Sciatic nerve (tissue), 2 donors: ENCODE results near the gene SDK1. TPM values are rescaled to one million over a fixed set of nuclear protein-coding genes. Genes with fewer than 3 reads are reported as not detected.
"Not testable (repeated sequence)": the region's sequence is repeated elsewhere in the genome, so short reads cannot be mapped to it uniquely, and the experiment has no call there.

Experiments
- ATAC-seq: fragments of 200-7000 bp; cut with Tn5 transposase; one replicate; pipeline ENCODE4 v1.9.1; 2020; ENCODE audit warnings: mild to moderate bottlenecking, moderate library complexity
- DNase-seq: peaks from one replicate; pipeline ENCODE4 v3.0.0-alpha.2; 2020; ENCODE audit warnings: low spot score
- intact Hi-C: fragments of 100-400 bp; cut with DNase I; formaldehyde crosslinking; loops from one replicate; pipeline ENCODE4 v1.14.2; 2022
- total RNA-seq: library from RNA; stranded (reverse); fragmentation: NEBNext Ultra II Directional; extraction: Animal tissue kit (Norgen Biotek cat#: 25700); gene quantifications from one replicate; pipeline ENCODE4 v1.2.1, GENCODE V29; 2021
- donor health status: DM: no; HTN: no; CAD: no.
- donor health status: DM: no; HTN: no; CAD: no.

Gene SDK1
- total RNA-seq, 1 donor from 2014 or later: 11.2 TPM

DNA sequence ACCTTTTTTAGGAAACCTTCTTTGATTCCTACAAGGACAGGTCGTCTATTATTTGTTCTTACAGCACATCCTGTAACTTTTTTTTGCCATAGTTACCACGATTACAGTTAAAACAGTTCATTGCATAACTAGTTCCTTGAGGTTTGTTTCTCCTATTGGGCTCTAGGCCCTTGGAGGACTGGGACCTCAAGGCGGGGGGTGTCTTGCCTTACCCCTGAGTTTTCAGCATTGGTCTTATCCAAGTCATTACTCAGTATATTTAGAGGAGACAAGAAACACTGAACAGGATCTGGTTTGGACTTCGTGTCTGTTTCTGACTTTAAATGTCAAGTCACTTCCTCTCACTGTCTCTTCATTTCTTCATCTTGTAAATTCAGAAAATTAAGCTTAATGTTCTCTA, 369.8 kb downstream of the SDK1 start:
- no peak for DNase-seq
- no peak for ATAC-seq
- intact Hi-C loops: no loop called here

DNA sequence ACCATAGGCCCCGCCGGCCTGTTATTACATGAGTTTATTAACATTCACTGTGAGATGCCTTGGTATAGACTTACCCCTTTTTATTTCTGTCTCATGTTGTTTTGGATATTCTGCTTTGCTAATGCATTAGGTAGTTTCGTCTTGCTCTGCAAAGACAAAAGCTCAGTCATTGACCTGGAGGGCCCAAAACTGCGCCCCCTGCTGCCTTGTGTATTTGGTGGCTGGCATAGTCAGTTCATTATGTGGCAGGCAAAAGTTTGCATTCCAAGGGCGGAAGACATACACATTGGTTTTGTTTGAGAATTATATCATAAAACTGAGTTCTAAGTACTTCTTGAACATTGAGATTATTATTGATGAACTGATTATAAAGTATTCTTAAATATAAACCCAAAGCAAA, 372.5 kb downstream of the SDK1 start:
- ATAC-seq: no peak
- intact Hi-C loops: no loop called here

DNA sequence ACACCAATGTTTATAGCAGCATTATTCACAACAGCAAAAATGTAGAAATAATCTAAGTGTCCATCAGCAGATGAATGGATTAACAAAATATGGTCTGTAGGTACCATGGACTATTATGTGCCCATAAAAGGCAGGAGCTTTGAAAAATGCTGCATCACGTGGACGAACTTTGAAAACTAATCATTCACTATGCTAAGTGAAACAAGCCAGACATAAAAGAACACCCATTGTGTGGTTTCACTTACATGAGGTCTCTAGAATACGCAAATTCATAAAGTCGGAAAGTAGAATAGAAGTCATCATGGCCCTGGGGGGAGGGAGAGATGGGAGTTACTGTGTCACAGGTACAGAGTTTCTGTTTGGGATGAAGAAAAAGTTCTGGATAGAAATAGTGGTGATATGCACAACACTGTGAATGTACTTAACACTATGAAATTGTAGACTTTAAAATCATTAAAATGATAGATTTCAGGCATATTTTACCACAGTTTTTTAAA, 377.3 kb downstream of the SDK1 start:
- no peak for DNase-seq
- ATAC-seq: no peak
- intact Hi-C loops: no loop called here

More for the DNA sequence above, 372.5 kb downstream of the SDK1 start:
- DNase-seq: no peak

DNA sequence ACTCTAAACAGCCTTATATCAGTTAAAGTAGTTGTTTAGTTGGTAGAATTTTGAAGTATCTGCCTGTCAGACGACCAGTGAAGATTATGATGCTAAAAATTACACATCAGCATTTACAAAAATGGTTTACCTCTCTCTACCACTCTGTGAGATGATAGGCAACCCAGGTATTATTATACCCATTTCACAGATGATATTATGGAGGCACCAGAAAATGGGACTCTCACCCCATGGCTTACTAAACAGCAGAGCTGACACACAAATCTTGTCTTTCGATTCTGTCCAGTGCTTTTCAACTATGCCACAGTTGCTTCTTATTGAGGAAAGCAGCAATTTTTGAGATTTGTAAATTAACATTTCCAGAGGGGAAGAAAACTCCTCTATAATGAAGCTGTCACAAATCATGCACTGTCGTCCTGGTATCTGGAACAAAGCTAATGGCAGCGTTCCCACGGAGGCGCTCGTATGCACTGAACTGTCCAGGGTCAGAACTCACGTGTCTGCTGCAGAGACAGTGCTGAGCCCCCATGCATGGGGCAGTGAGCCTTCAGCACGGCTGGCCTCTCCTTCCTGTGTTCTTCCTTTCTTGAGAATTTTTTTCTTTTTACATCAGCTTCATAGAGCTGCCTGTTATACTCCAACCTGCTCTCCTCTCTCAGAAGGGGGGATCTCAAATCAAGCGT, 381.1 kb downstream of the SDK1 start:
- ATAC-seq (no peak), DNase-seq (no peak)
- intact Hi-C loops: no loop called here

DNA sequence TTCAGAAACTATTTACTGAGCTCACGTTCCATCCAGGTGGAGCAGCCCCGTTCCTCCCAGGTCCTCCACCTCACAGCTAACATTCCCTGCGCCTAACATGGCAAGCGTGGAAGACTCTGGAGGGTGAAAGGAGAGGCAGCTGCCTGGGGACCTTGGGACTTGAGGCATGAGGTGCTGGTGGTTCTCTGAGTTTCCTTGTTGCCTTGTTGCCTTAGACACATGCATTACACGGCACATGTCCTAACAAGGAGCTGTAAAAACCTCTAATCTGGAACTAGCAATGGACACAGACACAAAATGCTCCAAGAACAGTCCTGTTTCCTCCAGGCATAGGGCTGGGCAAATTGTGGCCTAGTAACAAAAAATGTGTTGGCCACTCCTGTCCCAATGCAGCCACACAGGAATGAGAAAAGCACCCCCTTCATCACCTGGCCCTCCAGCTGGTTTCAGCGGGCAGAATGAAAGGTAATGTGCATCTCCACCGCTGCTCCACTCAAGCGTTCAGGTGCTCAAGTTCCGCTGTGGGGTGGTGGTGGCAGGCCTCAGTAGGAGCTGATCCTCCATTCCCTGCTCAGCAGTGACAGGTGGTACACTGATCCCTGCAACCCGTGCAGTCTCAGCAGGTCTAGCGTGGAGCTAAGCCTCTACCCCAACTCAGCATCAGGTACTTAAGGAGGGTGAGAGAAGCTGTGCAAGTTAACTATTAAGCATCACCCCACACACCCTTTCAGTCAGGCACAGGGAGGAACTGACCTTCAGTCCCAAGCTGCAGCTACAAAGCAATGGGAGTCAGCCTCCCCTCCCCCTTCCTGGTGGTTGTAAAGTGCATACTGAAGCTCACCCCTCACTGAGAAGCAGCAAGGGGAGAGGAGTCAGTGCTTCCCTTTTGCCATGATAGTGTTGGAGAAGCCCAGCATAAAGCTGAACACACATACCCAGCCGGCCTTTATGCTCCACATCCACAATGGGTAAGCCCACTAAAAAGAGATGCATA, 382.8 kb downstream of the SDK1 start:
- ATAC-seq (no peak), DNase-seq (no peak)
- intact Hi-C loops: no loop called here

DNA sequence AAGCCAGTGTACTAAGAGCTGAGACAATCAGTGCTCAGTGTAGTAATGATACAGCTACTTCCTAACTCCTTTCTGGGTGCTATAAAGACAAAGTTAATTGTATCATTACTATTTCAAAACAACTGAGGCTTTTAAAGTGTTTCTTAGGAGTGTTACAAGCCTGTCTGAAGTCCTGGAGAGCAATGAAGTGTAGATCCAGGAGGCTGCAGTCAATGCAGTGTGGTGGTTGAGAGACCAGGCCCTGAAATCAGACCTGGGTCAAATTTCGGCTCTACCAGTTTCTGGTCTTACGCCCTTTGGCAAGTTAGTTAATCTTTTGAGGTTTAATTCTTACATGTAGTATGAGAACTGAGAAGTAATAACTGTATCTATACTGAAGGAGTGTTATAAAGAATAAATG, 387.0 kb downstream of the SDK1 start:
- intact Hi-C loops: no loop called here
- ATAC-seq (no peak), DNase-seq (no peak)

DNA sequence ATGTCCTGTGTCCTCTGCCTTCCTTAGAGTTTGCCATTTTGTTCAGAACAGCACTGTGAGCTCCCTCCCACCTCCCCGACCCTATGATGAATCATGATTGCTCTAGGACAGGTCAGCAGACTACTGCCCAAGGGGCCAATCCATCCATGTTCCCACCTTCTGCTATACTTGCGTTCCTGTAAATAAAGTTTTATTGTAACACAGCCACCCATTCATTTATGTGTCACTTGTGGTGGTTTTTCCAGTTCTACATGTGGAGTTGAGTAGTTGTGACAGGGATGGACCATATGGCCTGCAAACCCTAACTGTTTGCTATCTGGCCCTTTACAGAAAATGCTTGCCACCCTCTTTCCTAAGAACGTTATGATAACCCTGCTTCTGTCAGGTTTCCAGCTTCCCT, 387.8 kb downstream of the SDK1 start:
- DNase-seq (no peak), ATAC-seq (no peak)
- intact Hi-C loops: no loop called here

DNA sequence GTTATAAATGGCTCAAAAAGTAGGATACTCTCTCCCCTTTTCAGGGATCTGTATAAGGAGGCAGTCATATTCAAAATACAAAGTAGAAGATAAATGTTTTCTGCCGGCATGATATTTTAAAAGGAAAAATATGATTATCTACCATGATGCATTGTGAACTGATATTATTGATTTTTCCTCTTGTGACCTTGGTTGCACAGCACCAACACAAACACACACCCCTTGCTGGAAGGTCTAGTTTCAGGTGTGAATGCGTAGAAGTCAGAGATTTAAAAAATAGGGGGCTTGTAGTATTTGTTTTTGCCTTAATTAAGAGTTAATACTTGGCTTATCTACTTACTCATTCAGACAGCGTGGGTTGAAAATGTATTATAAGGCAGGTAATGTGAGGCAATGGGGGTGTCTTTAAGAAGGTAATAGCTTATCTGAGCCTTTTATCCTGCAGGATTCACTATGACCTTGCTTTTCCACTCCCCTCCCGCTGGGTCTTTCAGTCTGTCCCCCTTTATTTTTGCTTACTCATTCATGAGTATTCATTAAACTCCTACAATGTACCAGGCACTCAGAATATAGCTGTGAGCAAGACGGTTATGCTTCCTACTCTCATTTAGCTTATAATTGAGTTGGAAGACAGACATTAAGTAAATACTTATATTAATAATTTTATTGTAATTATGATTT, 390.6 kb downstream of the SDK1 start:
- intact Hi-C loops: no loop called here
- DNase-seq: no peak

DNA sequence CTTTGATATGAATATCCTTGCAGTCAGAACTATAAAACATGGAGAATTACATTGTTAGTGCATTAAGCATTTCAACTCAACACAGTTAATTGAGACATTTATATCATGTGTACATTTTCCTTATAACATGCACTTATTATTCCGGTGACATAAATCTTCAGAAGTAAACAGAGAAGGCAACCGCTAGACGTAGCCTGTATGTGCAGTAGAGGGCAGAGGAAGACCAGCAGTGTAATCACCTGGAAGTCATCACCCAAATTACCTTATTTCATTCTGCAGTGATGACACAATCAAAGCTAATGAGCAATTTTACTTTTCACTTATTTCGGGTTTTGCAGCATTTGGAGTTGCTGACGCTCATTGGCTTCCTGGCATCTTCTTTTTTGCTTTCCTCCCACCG, 394.6 kb downstream of the SDK1 start:
- intact Hi-C loops: no loop called here
- DNase-seq (no peak), ATAC-seq (no peak)

More for the DNA sequence above, 390.6 kb downstream of the SDK1 start:
- no peak for ATAC-seq

DNA sequence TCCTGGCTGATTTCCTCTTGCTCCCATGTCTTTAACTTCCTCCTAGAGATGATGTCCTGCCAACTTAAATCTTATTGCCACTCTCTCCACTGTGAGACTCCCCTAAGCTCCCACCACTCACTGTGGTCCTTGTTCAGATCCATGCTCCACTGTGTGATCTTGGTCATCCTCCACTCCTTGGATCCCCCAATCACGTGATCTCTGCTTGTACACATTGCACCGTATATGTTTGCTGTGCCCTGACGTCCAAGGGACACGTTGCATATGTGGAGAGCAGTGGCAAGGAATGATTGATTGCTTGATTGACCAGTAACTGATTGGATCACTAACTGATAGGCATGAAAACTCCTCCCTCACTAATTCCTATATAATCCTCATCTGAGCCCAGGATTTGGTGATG, 395.1 kb downstream of the SDK1 start:
- no peak for ATAC-seq
- no peak for DNase-seq
- intact Hi-C loops: no loop called here

DNA sequence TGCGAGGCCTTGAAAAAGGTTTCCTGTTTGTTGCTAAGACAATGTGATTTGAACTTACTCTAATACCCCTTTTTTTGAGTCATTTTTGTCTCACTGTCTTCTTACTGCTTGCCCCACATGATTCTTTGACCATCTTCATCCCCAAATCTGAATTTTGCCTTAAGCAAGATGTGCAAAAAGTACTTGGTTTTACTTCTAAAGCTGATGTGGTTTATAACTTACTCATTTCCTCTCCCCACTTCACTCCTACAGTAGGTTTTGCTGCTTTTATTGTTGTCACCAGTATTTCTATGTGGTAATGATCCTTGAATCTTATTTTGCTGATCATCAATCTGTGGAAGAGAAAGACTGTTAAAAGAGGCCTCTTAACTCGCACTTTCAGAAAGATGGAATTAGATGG, 396.4 kb downstream of the SDK1 start:
- ATAC-seq: no peak
- no peak for DNase-seq
- intact Hi-C loops: no loop called here

DNA sequence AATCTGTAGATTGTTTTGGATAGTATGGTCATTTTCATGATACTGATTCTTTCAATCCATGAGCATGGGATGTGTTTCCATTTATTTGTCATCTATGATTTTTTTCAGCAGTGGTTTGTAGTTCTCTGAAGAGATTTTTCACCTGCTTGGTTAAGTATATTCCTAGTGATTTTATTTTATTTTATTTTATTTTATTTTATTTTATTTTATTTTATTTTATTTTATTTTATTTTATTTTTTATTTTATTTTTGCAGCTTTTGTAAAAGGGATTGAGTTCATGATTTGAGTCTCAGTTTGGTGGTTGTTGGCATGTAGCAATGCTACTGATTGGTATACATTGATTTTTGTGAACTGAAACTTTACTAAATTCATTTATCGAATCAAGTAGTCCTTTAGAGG, 404.2 kb downstream of the SDK1 start:
- intact Hi-C loops: no loop called here
- ATAC-seq (no peak), DNase-seq (no peak)

DNA sequence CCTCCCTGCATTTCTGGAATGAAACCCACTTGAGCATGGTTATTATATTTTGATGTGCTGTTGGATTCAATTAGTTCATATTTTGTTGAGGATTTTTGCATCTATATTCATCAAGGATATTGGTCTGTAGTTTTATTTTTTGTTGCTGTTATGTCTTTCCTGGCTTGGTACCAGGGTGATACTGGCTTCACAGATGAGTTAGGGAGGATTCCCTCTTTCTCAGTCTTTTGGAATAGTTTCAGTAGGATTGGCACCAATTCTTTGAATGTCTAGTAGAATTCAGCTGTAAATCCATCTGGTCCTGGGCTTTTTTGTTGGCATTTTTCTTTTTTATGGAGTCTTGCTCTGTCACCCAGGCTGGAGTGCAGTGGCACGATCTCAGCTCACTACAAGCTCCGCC, 405.0 kb downstream of the SDK1 start:
- DNase-seq, ATAC-seq, intact Hi-C loops: not testable (repeated sequence)

DNA sequence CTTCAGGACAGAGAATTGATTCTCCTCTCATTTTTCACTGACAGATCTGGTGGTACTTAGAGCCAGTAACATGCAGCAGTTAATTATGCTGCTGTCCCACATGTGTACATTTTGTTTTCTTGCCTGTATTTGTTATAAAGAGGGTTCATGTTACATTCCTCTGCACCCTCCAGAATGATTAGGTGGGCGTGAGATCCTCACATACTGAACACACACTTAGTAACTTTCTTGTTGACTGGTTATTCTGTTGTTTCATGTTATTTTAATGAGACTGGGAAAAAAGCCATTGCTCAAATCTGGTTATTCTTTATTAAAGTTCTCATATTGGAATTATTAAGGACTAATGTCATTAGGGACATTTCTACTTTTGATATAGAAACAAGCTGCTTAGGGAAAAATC, 409.1 kb downstream of the SDK1 start:
- intact Hi-C loops: no loop called here
- ATAC-seq (no peak), DNase-seq (no peak)

DNA sequence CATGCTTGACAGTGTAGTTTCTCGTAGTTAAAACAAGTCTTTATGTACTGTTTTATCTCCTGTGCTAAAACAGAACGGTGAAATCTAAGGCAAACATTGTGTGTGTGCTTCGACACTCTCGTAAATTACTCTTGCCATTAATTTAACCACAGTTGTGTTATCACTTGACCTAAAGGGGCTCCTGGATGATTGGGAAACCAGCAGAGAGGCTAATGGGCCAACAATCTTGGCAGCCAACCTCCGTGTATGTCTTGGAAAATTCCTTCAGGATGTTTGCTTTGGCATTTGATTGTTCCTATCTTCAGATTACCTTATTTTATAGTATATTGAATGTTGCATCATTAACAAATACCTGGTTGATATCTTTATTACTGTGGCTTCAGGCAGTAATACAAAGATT, 409.5 kb downstream of the SDK1 start:
- intact Hi-C loops: no loop called here
- ATAC-seq (no peak), DNase-seq (no peak)

DNA sequence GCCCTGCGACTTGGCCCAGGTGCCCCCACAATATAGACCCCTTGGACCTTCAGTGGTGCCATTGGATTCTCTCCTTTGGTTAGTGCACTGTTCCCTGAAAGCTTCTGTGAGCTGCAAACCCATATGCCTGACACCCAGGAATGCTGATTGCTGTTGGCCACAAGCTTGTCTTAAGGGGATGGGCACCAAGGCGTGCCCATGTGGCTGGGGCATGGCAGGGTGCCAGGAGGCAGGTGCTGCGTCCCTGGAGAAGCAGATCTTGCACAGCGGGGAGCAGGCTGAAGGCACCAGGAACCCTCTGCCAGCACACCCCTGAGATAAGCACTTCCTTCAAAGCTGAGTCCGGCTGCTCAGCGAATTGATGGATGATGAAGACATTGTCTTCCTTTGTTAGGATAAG, 411.8 kb downstream of the SDK1 start:
- no peak for DNase-seq
- no peak for ATAC-seq
- intact Hi-C loops: no loop called here

DNA sequence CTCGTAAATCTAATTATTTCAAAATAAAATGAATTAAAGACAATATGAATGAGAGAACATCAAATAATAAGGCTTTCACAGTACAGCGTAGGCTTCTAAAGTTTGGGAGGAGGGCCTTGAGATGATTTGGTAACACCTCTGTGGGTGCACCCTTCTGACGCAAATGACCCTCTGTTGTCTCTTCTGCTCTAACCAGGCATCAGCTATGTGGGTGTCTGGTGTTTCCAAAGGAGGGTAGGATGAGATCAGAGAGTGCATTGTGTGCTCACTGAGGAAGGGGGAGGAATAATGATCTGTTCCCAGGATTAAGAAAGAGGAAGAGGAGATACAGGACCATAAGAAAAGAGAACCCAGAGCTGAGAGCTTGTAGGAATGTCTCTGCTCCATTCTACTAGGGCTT, 420.4 kb downstream of the SDK1 start:
- no peak for DNase-seq
- ATAC-seq: no peak
- intact Hi-C loops: no loop called here

DNA sequence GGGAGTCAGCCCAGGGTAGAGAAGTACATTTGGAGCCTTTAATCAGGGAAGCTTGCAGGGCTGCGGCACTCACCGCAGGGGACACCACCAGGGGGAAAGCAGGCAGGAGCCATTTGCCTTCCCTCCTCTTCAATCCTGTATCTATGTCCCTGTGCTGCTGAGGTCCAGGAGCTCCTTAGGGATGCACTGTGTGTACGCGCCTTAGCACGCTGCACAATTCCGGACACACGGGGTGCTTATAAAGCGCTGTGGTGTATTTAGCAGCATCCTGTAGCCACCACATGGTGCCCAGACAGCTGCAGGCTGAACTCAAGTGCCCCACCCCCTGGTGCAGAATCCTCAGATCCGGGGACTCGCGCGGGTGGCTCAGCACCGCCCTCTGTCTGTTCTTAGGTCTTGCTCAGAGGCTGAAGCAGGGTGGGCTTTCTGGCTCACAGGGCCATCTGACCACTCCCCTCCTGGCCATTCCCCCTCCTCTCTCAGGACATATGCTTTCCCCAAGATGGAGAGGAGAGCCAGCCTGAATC, 421.4 kb downstream of the SDK1 start:
- DNase-seq (no peak), ATAC-seq (peak; percentile 61)
- intact Hi-C loops: no loop called here
